OCI-LY7 (cell line): ENCODE results near the gene ASCC1.

ENCODE experiments used
- EZH2phosphoT487 ChIP-seq: fragments of 200-600 bp; sonication (generic); IDR thresholded peaks from 2 replicates; pipeline ENCODE4 v1.6.1; 2018; ENCODE audit warnings: low read depth, borderline replicate concordance, mild to moderate bottlenecking, mixed run types, antibody characterized with exemption, low read length, moderate library complexity, mixed read lengths
- TF ChIP-seq, protein P1 (sequence below): fragments of 200-600 bp; sonication (generic); conservative IDR thresholded peaks from 2 replicates; pipeline ENCODE4 v1.5.1; 2014; ENCODE audit warnings: mild to moderate bottlenecking, antibody characterized with exemption, low read length, moderate library complexity, mixed read lengths

DNA sequence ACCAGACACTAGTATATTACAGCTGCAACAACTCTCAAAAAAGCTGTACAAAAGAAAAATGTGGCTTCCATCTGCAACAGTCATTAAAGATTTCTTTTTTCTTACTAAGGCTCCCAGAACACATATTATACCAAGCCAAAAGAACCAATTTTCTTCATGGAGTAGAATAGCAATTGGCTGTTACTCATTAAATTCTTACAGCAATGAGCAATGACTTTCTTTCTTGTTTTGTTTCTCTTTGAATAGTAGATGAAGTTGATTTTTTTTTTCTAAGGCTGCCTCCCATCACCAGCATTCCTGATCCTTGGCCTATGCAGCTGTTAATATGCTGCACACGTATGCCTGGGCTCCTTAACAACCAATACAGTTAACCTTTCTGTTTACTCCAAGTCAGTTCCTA is 91.1 kb downstream of the ASCC1 start:
- TF ChIP-seq, protein P1, sequence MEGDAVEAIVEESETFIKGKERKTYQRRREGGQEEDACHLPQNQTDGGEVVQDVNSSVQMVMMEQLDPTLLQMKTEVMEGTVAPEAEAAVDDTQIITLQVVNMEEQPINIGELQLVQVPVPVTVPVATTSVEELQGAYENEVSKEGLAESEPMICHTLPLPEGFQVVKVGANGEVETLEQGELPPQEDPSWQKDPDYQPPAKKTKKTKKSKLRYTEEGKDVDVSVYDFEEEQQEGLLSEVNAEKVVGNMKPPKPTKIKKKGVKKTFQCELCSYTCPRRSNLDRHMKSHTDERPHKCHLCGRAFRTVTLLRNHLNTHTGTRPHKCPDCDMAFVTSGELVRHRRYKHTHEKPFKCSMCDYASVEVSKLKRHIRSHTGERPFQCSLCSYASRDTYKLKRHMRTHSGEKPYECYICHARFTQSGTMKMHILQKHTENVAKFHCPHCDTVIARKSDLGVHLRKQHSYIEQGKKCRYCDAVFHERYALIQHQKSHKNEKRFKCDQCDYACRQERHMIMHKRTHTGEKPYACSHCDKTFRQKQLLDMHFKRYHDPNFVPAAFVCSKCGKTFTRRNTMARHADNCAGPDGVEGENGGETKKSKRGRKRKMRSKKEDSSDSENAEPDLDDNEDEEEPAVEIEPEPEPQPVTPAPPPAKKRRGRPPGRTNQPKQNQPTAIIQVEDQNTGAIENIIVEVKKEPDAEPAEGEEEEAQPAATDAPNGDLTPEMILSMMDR: no peak
- no peak for TF ChIP-seq EZH2phosphoT487
